HFFc6 (cell line): ENCODE measurements around the gene CCSER2. TPM values are rescaled to one million over a fixed set of nuclear protein-coding genes. Genes with fewer than 3 reads are reported as not detected.

Experiments
- DNase-seq: peaks from one replicate; pipeline ENCODE4 v3.0.0-alpha.2; 2018
- H3K27ac Mint-ChIP-seq: 2 replicates; pipeline ENCODE4 v1.8.0; 2020; ENCODE audit warnings: mild to moderate bottlenecking, mixed read lengths
- H3K27me3 Mint-ChIP-seq: 2 replicates; pipeline ENCODE4 v1.8.0; 2021; ENCODE audit warnings: mild to moderate bottlenecking, moderate library complexity, mixed read lengths; ENCODE audit not compliant: insufficient read depth
- H3K36me3 Mint-ChIP-seq: 2 replicates; pipeline ENCODE4 v1.8.0; 2021; ENCODE audit warnings: low read depth, mixed read lengths
- H3K4me1 Mint-ChIP-seq: 2 replicates; pipeline ENCODE4 v1.8.0; 2020; ENCODE audit warnings: low read depth, mixed read lengths
- H3K4me3 Mint-ChIP-seq: 2 replicates; pipeline ENCODE4 v1.8.0; 2020; ENCODE audit warnings: mild to moderate bottlenecking, moderate library complexity, mixed read lengths
- H3K9me3 Mint-ChIP-seq: 2 replicates; pipeline ENCODE4 v1.8.0; 2020; ENCODE audit warnings: mild to moderate bottlenecking, mixed read lengths
- total RNA-seq, 6 experiments: library from RNA; stranded (reverse); fragmentation: NEBNext Ultra II Directional; extraction: Animal tissue kit (Norgen Biotek cat#: 25700); gene quantifications; 2 replicates in 1 of 6; 3 replicates in 5 of 6; pipeline ENCODE4 v1.2.3, GENCODE V29; 2021
- TF ChIP-seq, protein P1 (sequence below): fragments of 200-600 bp; sonication (generic); IDR thresholded peaks from 2 replicates; pipeline ENCODE4 v1.5.0; 2021; ENCODE audit warnings: antibody characterized with exemption, mild to moderate bottlenecking

Gene CCSER2
- total RNA-seq, 6 experiments from 2014 or later: 36.1 to 46.9 (median 43.0) TPM

DNA sequence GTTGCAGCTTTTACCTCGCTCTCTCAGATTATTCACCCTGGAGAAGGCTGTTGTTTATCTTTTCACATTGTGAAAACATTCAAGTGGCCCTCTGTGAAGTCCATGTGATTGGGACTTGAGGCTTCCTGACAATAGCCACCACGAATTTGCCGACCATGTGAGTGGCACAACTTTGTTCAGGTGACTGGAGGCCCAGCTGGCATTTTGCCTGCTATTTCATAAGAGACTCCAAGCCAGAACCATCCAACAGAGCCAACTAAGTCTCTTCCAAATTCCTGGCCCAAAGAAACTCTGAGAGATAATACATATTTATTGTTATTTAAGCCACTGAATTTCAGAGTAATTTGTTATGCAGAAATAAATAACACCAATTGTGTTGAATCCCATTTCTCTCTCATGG, 38.2 kb upstream of the CCSER2 start:
- Mint-ChIP-seq H3K9me3 (no peaks in the 10 kb centered on the region), H3K27me3 (peaks cover 2% of the 10 kb centered on the region; the same call in 1 of the 2 replicates), H3K4me3 (no peak overlapping the region), H3K36me3 (no peaks in the 10 kb centered on the region), H3K27ac (no peak overlapping the region), H3K4me1 (peaks cover 5% of the 10 kb centered on the region; the same call in 1 of the 2 replicates)
- no peak for DNase-seq
- TF ChIP-seq, protein P1, sequence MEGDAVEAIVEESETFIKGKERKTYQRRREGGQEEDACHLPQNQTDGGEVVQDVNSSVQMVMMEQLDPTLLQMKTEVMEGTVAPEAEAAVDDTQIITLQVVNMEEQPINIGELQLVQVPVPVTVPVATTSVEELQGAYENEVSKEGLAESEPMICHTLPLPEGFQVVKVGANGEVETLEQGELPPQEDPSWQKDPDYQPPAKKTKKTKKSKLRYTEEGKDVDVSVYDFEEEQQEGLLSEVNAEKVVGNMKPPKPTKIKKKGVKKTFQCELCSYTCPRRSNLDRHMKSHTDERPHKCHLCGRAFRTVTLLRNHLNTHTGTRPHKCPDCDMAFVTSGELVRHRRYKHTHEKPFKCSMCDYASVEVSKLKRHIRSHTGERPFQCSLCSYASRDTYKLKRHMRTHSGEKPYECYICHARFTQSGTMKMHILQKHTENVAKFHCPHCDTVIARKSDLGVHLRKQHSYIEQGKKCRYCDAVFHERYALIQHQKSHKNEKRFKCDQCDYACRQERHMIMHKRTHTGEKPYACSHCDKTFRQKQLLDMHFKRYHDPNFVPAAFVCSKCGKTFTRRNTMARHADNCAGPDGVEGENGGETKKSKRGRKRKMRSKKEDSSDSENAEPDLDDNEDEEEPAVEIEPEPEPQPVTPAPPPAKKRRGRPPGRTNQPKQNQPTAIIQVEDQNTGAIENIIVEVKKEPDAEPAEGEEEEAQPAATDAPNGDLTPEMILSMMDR: no peak

DNA sequence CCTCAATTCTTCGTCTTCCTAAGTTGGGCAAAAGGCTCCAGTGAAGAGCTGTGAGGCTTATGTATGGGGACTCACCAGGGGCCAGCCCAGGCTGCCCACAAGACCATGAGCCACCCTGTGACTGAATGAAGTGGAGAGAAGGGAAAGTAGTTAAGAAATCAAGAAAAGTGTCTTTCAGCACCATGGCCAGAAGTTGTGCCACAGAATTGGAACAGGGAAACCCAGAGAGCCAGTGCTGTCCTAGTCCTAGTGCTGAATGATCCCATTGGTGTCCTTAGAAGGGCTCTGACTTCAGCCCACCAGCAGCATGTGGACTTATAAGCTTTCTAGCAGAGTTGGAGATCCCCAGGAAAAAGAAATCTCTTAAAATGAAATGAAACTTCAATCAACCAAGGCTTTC, 37.0 kb upstream of the CCSER2 start:
- H3K27me3 Mint-ChIP-seq: peaks cover 2% of the 10 kb centered on the region; the same call in 1 of the 2 replicates
- peaks cover 12% of the 10 kb centered on the region for H3K4me1 Mint-ChIP-seq
- DNase-seq: peak; percentile 45
- TF ChIP-seq, protein P1: no peak
- H3K27ac Mint-ChIP-seq: no peak overlapping the region
- H3K36me3 Mint-ChIP-seq: no peaks in the 10 kb centered on the region
- no peak overlapping the region for H3K4me3 Mint-ChIP-seq
- no peaks in the 10 kb centered on the region for H3K9me3 Mint-ChIP-seq

DNA sequence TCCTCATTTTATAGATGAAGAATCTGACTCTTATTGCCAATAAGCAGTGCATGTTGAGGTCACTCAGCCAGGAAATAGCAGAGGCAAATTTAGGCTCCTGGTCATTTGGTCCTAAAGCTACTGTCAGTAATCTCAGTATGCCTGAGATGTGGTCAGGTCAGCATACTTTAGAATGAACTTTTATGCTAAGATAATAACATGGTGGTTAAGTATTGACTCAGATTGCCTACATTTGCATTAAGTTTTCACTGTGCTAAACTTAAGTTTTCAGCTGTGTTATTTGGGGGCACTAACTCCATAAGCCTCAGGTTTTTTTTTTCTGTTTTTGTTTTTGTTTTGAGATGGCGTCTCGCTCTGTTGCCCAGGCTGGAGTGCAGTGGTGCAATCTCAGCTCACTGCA, 35.9 kb upstream of the CCSER2 start:
- H3K27me3 Mint-ChIP-seq: peaks cover under 1% of the 10 kb centered on the region; the same call in 1 of the 2 replicates
- H3K27ac Mint-ChIP-seq: no peak overlapping the region
- H3K9me3 Mint-ChIP-seq: no peaks in the 10 kb centered on the region
- H3K36me3 Mint-ChIP-seq: no peaks in the 10 kb centered on the region
- TF ChIP-seq, protein P1: no peak
- H3K4me3 Mint-ChIP-seq: no peak overlapping the region
- DNase-seq: no peak
- peaks cover 21% of the 10 kb centered on the region for H3K4me1 Mint-ChIP-seq

DNA sequence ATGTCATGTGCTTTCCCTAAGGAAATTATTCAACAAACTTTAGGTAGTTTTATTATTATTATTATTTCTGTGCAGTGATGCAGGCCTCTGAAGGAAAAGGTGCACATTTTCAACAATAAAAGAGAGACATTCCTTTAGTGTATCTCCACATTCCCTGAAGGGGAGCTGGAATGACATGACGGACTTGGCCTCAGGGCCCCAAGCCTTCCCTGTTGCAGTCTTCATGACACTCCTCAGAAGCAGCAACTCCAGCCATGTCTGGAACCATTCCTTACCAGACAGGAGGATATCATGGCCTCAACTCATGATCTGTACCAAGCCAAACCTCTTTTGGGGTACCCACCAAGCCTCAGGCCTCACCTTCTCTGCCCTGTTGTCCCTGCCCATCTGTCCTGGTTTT, 35.2 kb upstream of the CCSER2 start:
- no peak for DNase-seq
- Mint-ChIP-seq H3K4me1 (peaks cover 21% of the 10 kb centered on the region), H3K4me3 (no peak overlapping the region), H3K9me3 (no peaks in the 10 kb centered on the region), H3K27ac (no peak overlapping the region), H3K36me3 (no peaks in the 10 kb centered on the region), H3K27me3 (no peaks in the 10 kb centered on the region; the same call in none of the 2 replicates)
- TF ChIP-seq, protein P1: no peak

DNA sequence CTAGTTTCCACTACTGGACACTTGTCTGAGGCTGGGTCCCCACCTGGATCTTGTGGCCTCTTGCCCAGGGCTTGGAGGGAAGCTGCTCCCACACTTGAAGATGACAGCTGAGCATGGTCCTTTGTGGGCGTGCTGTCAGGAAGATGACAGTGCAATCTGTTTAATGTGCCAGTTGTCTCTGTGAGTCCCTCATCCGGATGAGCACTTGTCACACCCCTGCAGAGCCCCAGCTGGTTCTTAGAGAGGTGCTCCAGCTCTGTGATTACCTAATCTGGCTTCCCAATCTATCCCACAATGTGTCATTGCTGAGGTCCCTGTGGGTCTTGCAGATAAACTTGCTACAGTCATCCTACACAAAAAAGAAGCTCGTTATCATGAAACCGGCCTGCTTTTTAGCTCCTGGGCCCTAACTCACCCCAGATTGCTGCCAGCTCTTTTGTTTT, 34.8 kb upstream of the CCSER2 start:
- no peak for DNase-seq
- Mint-ChIP-seq H3K4me3 (no peak overlapping the region), H3K4me1 (peaks cover 21% of the 10 kb centered on the region), H3K9me3 (no peaks in the 10 kb centered on the region), H3K27me3 (no peaks in the 10 kb centered on the region; the same call in none of the 2 replicates), H3K27ac (no peak overlapping the region), H3K36me3 (no peaks in the 10 kb centered on the region)
- TF ChIP-seq, protein P1: no peak
